Activated CD8-positive, alpha-beta T cell treated with anti-CD3 and anti-CD28 coated beads for 36 hours (primary cell): ENCODE results near the gene ABCA6. TPM values are rescaled to one million over a fixed set of nuclear protein-coding genes. Genes with fewer than 3 reads are reported as not detected.

ENCODE experiments used
- ATAC-seq: fragments of 200-7000 bp; cut with Tn5 transposase; one replicate; pipeline ENCODE4 v1.10.0; 2021; ENCODE audit warnings: mild to moderate bottlenecking, moderate library complexity
- CTCF ChIA-PET: fragments of 350-600 bp; sonication (Branson Sonifier 250); formaldehyde crosslinking; loops from one replicate; lab custom pipeline; 2021; ENCODE audit warnings: antibody characterized with exemption; lab: Charles Lee
- POLR2A ChIA-PET: fragments of 350-600 bp; sonication (Branson Sonifier 250); formaldehyde crosslinking; loops from one replicate; lab custom pipeline; 2021; ENCODE audit warnings: antibody characterized with exemption; lab: Charles Lee
- DNase-seq: peaks from one replicate; pipeline ENCODE4 v3.0.0-alpha.2; 2020
- H3K27ac Mint-ChIP-seq: one replicate; pipeline ENCODE4 v1.8.0; 2021; ENCODE audit warnings: mild to moderate bottlenecking, mixed read lengths
- H3K27me3 Mint-ChIP-seq: one replicate; pipeline ENCODE4 v1.8.0; 2021; ENCODE audit warnings: mixed read lengths
- H3K36me3 Mint-ChIP-seq: one replicate; pipeline ENCODE4 v1.8.0; 2021; ENCODE audit warnings: low read depth, mixed read lengths
- H3K4me1 Mint-ChIP-seq: one replicate; pipeline ENCODE4 v1.8.0; 2021; ENCODE audit warnings: low read depth, mixed read lengths
- H3K4me3 Mint-ChIP-seq: one replicate; pipeline ENCODE4 v1.8.0; 2021; ENCODE audit warnings: mild to moderate bottlenecking, moderate library complexity, mixed read lengths
- H3K9me3 Mint-ChIP-seq: one replicate; pipeline ENCODE4 v1.8.0; 2021; ENCODE audit warnings: mixed read lengths
- intact Hi-C: fragments of 100-400 bp; cut with micrococcal nuclease; formaldehyde crosslinking; loops from one replicate; pipeline ENCODE4 v1.10.0; 2022
- total RNA-seq, 2 experiments: library from RNA; stranded (reverse); gene quantifications; one replicate each; pipeline ENCODE4 v1.2.3, GENCODE V29; 2021
- TF ChIP-seq, protein P1 (sequence below): fragments of 200-600 bp; IDR thresholded peaks from one replicate; pipeline ENCODE4 v1.8.0; 2022; ENCODE audit warnings: antibody characterized with exemption, mild to moderate bottlenecking

Gene ABCA6
- total RNA-seq, 2 experiments from 2014 or later = not detected

DNA sequence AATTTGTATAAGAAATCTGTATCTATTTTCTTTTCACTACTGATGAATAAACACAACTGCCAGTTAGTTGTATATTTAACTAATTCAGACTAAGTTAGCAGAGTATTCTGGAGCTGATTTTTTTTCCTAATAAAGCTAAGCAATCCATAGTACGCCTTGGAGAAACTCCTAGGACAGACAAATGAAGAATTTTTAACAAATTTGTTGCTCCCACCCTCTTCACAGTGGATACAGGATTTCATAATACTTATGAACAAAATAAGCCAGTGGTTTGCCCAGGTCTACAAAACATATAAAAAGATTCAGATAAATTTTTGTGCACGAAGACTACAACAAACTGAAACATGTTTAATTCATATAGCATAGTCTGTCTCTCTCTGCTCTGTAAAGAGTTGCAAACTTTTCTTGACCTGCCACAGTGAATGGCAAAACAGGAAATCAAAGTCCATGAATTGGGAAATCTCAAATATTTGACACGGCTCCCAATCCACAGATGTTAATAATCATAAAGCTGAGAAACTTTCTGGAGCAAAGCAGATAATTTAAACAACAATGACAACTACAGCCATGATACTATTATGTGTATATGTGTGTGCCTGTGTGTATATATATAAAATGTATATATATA is 594 bp upstream of the ABCA6 start:
- Mint-ChIP-seq H3K27me3 (peaks cover 2% of the 10 kb centered on the region), H3K9me3 (no peaks in the 10 kb centered on the region), H3K4me3 (no peak overlapping the region), H3K27ac (no peak overlapping the region), H3K4me1 (no peaks in the 10 kb centered on the region), H3K36me3 (no peaks in the 10 kb centered on the region)
- TF ChIP-seq, protein P1, sequence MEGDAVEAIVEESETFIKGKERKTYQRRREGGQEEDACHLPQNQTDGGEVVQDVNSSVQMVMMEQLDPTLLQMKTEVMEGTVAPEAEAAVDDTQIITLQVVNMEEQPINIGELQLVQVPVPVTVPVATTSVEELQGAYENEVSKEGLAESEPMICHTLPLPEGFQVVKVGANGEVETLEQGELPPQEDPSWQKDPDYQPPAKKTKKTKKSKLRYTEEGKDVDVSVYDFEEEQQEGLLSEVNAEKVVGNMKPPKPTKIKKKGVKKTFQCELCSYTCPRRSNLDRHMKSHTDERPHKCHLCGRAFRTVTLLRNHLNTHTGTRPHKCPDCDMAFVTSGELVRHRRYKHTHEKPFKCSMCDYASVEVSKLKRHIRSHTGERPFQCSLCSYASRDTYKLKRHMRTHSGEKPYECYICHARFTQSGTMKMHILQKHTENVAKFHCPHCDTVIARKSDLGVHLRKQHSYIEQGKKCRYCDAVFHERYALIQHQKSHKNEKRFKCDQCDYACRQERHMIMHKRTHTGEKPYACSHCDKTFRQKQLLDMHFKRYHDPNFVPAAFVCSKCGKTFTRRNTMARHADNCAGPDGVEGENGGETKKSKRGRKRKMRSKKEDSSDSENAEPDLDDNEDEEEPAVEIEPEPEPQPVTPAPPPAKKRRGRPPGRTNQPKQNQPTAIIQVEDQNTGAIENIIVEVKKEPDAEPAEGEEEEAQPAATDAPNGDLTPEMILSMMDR = no peak
- intact Hi-C loops = no loop called here
- ChIA-PET CTCF (no interaction called here), POLR2A (no interaction called here)
- DNase-seq (no peak), ATAC-seq (no peak)

DNA sequence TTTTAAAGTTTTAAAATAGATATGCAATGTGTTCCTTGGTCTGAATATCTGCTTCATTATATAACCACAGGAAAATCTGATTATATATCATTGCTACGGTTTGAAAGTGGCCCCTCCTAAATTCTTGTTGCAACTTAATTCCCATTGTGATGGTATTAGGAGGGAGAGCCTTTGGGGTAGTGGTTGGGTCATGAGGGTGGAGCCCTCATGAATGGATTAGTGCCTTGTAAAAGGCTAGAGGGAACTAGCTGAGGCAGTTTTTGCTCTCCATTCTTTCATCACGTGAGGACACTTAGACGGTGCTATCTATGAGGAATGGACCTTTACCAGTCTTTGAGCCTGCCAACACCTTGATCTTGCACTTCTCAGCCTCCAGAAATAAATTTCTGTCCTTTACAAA is 7.6 kb downstream of the ABCA6 start:
- POLR2A ChIA-PET = no interaction called here

DNA sequence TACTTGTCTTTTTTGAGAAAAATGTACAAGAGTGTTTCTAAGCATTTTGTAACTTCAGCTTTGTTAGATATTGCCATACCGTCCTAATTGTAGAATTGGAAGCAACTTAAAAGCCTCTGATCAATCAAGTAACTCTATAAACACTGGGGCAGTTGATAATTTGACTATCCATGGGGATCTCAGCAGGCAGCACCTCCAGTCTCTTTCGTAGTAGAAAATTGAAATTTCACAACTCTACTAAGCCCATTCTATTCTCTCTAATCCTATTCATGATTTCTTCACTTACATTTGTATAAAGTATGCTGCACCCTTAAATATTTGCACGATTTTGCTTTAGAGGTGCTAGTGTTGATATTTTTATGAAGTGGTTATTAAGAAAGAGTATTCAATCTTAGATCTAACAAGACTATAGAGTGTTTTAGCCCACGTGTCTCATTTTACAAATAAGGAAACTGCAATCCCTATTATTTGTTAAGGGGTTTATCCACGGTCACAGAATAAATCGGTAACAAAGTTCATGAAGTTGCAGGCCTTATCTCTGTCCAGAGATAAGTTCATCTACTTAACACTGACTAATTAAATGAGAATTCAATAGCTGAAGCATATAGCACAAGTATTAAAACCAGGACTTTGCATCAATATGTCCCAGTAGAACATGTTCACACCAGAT is 10.9 kb downstream of the ABCA6 start:
- Mint-ChIP-seq H3K4me3 (no peak overlapping the region), H3K27ac (no peak overlapping the region), H3K27me3 (no peaks in the 10 kb centered on the region), H3K9me3 (no peaks in the 10 kb centered on the region), H3K4me1 (no peaks in the 10 kb centered on the region), H3K36me3 (no peaks in the 10 kb centered on the region)
- TF ChIP-seq, protein P1 = no peak
- DNase-seq = no peak
- intact Hi-C loops = no loop called here
- ChIA-PET CTCF (no interaction called here), POLR2A (no interaction called here)
- no peak for ATAC-seq

More for the DNA sequence above, 7.6 kb downstream of the ABCA6 start:
- ATAC-seq (no peak), DNase-seq (no peak)
- CTCF ChIA-PET = no interaction called here
- TF ChIP-seq, protein P1 = no peak
- Mint-ChIP-seq H3K27ac (no peak overlapping the region), H3K36me3 (no peaks in the 10 kb centered on the region), H3K4me1 (no peaks in the 10 kb centered on the region), H3K9me3 (peaks cover 2% of the 10 kb centered on the region), H3K27me3 (no peaks in the 10 kb centered on the region), H3K4me3 (no peak overlapping the region)
- intact Hi-C loops = no loop called here

DNA sequence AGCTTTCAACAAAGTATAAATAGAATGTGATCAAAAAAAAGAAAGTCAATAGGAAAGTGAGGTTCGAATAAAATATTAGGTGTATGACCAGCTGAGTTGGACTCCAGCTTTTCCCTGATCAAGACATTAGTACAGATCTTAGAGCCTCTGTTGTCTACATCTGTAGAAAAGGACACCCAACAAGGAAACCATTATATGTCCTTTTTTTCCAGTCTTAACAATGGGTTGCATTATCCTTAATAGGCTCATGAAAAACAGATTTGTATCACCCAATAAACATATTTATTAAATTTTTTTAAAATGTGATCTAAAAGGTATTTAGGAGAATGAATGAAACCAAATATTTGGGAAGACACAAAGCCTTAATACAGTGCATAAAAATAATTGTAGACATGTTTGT is 18.1 kb downstream of the ABCA6 start:
- DNase-seq = no peak
- TF ChIP-seq, protein P1 = no peak
- H3K4me3 Mint-ChIP-seq = no peak overlapping the region
- no peak overlapping the region for H3K27ac Mint-ChIP-seq
- ChIA-PET POLR2A (no interaction called here), CTCF (interaction anchor here (1.5 kb wide), 1 partner anchor 12 kb away, joined by 3 read pairs; no protein-coding TSS in a partner anchor)
- no peaks in the 10 kb centered on the region for H3K4me1 Mint-ChIP-seq
- no peaks in the 10 kb centered on the region for H3K9me3 Mint-ChIP-seq
- no peak for ATAC-seq
- no peaks in the 10 kb centered on the region for H3K36me3 Mint-ChIP-seq
- intact Hi-C loops = no loop called here
- no peaks in the 10 kb centered on the region for H3K27me3 Mint-ChIP-seq

DNA sequence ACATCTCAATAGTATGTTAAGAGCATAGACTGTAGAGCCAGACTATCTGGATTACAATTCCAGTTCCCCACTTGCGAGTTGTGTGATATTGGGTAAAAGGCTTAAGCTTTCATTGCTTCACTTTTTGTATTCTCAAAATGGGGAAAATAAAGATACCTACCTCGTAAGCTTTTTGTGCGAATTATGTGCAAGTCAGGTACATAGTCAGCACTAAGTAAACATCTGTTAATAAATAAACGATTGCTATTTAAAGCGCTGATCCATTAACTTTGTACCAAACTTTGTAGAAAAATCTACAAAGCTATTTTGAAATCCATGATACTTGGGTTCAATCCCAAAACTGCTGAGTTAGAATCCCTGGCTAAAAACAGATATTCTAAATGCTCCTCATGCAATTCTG is 19.6 kb downstream of the ABCA6 start:
- DNase-seq (no peak), ATAC-seq (no peak)
- no peak overlapping the region for H3K4me3 Mint-ChIP-seq
- intact Hi-C loops = no loop called here
- no peaks in the 10 kb centered on the region for H3K36me3 Mint-ChIP-seq
- ChIA-PET POLR2A (no interaction called here), CTCF (no interaction called here)
- no peaks in the 10 kb centered on the region for H3K9me3 Mint-ChIP-seq
- no peaks in the 10 kb centered on the region for H3K27me3 Mint-ChIP-seq
- H3K27ac Mint-ChIP-seq = no peak overlapping the region
- TF ChIP-seq, protein P1 = no peak
- no peaks in the 10 kb centered on the region for H3K4me1 Mint-ChIP-seq
